Measurements from ENCODE around the gene FSTL4. TPM values are rescaled to one million over a fixed set of nuclear protein-coding genes. Genes with fewer than 3 reads are reported as not detected.

The FSTL4 gene
- total RNA-seq, 2 donors from 2014 or later: 0.32 to 0.89 TPM

GRCh38 chr5:133653760-133654049 lies 41.4 kb upstream of the FSTL4 start:
- H3K27me3 ChIP-seq: no peaks in the 10 kb centered on the region
- no peak overlapping the region for H3K4me3 ChIP-seq
- no peak overlapping the region for H3K9ac ChIP-seq (ENCODE audit: low read depth in 2 of 2, low read length in 2 of 2)
- TF ChIP-seq, protein P1, sequence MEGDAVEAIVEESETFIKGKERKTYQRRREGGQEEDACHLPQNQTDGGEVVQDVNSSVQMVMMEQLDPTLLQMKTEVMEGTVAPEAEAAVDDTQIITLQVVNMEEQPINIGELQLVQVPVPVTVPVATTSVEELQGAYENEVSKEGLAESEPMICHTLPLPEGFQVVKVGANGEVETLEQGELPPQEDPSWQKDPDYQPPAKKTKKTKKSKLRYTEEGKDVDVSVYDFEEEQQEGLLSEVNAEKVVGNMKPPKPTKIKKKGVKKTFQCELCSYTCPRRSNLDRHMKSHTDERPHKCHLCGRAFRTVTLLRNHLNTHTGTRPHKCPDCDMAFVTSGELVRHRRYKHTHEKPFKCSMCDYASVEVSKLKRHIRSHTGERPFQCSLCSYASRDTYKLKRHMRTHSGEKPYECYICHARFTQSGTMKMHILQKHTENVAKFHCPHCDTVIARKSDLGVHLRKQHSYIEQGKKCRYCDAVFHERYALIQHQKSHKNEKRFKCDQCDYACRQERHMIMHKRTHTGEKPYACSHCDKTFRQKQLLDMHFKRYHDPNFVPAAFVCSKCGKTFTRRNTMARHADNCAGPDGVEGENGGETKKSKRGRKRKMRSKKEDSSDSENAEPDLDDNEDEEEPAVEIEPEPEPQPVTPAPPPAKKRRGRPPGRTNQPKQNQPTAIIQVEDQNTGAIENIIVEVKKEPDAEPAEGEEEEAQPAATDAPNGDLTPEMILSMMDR (IDR thresholded peaks at IDR 0.05): no peak
- no peaks in the 10 kb centered on the region for H3K4me1 ChIP-seq
- no peaks in the 10 kb centered on the region for H3K36me3 ChIP-seq
- intact Hi-C loops (cut with DNase I): no loop called here
- no peaks in the 10 kb centered on the region for H3K9me3 ChIP-seq
- DNase-seq: no peak
- H3K27ac ChIP-seq: no peak overlapping the region

DNA sequence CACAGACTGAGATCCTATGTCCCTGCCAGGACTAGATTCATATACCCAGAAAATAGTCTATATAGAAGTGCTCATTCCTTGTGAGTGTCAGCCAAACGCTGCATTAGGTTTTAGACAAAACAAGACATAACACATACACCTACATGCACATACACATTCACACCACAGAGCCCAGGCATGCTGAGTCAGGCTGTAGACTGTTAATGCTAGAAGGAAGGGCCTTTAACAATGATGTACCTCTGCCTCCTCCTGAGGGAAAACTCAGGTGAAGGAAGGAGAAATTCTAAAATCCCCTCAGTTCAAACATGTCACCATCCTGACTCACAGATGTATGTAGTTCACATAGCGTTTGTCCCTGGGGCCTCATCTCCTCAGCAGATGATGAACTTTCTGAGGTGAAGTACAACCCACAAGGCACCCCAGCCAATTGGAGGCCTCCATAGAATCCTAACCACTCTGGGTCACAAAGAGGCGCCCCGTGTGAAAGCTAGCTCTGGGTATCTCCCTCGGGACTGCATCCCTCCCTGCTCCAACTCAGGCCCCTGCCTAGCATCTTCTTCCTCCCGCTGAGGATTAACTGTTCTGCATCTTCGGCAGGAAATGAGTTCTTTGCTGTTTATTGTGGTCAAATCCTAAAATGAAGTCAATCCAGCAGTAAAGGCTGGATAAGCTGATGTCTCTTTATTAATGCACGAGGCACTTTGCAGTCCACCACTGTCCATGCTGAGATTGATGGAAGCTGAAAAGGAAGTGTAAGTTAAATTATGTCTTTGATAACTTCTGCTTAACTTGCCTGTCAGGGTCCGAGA lies 40.8 kb upstream of the FSTL4 start:
- TF ChIP-seq, protein P1 (IDR thresholded peaks at IDR 0.05): no peak
- H3K36me3 ChIP-seq: no peaks in the 10 kb centered on the region
- intact Hi-C loops (cut with DNase I): no loop called here
- no peak for DNase-seq
- no peaks in the 10 kb centered on the region for H3K9me3 ChIP-seq
- H3K4me3 ChIP-seq: no peak overlapping the region
- no peak overlapping the region for H3K9ac ChIP-seq (ENCODE audit: low read depth in 2 of 2, low read length in 2 of 2)
- no peaks in the 10 kb centered on the region for H3K27me3 ChIP-seq
- no peaks in the 10 kb centered on the region for H3K4me1 ChIP-seq
- no peak overlapping the region for H3K27ac ChIP-seq

GRCh38 chr5:133644000-133644865 lies 31.9 kb upstream of the FSTL4 start:
- H3K9ac ChIP-seq (ENCODE audit: low read depth in 2 of 2, low read length in 2 of 2): no peak overlapping the region
- H3K36me3 ChIP-seq: no peaks in the 10 kb centered on the region
- no peaks in the 10 kb centered on the region for H3K9me3 ChIP-seq
- TF ChIP-seq, protein P1 (IDR thresholded peaks at IDR 0.05): no peak
- no peak overlapping the region for H3K27ac ChIP-seq
- no peaks in the 10 kb centered on the region for H3K27me3 ChIP-seq
- H3K4me3 ChIP-seq: no peak overlapping the region
- no peaks in the 10 kb centered on the region for H3K4me1 ChIP-seq
- DNase-seq: no peak
- intact Hi-C loops (cut with DNase I): no loop called here

GRCh38 chr5:133643365-133643764 lies 31.0 kb upstream of the FSTL4 start:
- no peaks in the 10 kb centered on the region for H3K4me1 ChIP-seq
- no peaks in the 10 kb centered on the region for H3K27me3 ChIP-seq
- no peak overlapping the region for H3K4me3 ChIP-seq
- intact Hi-C loops (cut with DNase I): no loop called here
- TF ChIP-seq, protein P1 (IDR thresholded peaks at IDR 0.05): no peak
- no peaks in the 10 kb centered on the region for H3K9me3 ChIP-seq
- no peak for DNase-seq
- no peak overlapping the region for H3K9ac ChIP-seq (ENCODE audit: low read depth in 2 of 2, low read length in 2 of 2)
- H3K27ac ChIP-seq: no peak overlapping the region
- no peaks in the 10 kb centered on the region for H3K36me3 ChIP-seq

- Histone ChIP-seq H3K27me3 (no peaks in the 10 kb centered on the region), H3K4me1 (no peaks in the 10 kb centered on the region), H3K36me3 (no peaks in the 10 kb centered on the region), H3K4me3 (no peak overlapping the region), H3K9ac (ENCODE audit: low read depth in 2 of 2, low read length in 2 of 2) (no peak overlapping the region), H3K27ac (no peak overlapping the region), H3K9me3 (no peaks in the 10 kb centered on the region)
- no peak for DNase-seq
- TF ChIP-seq, protein P1 (IDR thresholded peaks at IDR 0.05): no peak
- intact Hi-C loops (cut with DNase I): no loop called here
Measured at GRCh38 chr5:133642153-133642722, 29.9 kb upstream of the FSTL4 start.

Measured in colonic mucosa (tissue), 4 donors.